SK-N-SH treated with all-trans-retinoic acid at 6 μM for 48 hours (cell line): ENCODE results near the gene INSRR.
A peak's percentile ranks its signal among the peaks of the same experiment; 100 is the strongest.

Experiments
- BACH2 ChIP-seq: fragments of 250-450 bp; sonication (Bioruptor Pico); IDR thresholded peaks from 2 replicates; pipeline ENCODE4 v1.9.0; 2021; ENCODE audit warnings: mild to moderate bottlenecking, borderline replicate concordance
- SNAI2 ChIP-seq: fragments of 250-450 bp; sonication (Bioruptor Pico); IDR thresholded peaks from 2 replicates; pipeline ENCODE4 v1.5.0; 2020; ENCODE audit warnings: mild to moderate bottlenecking, moderate library complexity

DNA sequence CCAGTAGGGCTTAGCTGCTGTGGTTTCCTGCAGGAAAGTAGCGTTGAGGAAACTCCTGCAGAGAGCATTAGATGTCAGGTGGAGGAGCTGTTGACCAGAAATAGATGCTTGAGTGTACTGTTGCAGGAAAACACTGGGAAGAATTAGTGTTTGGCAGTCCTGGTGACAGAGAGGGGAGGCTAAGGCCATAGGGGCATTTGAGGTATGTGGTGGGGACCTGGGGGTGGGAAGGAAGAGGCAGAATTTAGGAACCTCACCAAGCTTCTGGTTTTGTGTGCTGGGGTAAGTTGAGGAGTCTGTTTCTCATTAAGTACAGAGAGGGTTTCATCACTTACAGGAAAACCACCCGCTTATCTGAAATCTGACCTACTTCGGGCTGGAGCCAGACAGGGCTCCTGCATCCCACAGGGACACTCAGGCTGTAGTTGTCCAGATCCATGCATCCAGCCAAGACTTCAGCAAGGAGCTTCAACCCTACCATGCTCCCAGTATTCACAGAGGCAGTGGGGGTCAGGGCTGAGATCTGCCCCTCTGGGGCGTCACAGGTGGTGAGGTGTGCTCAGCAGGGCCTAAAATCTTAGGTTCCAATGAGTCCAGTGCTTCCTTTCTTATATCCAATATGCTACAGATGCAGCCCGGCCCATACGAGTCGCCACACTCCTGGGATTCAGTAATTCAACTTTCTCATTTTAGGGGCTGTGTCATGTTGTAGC is 57.4 kb downstream of the INSRR start:
- TF ChIP-seq SNAI2 (CRISPR knock-in tag) = 0 out of 2 replicates have a peak, but pooled peaks have one; percentile 52
- TF ChIP-seq BACH2 = no peak
